DOHH2 (cell line): Measurements from ENCODE around the gene ADAM8.

ENCODE experiments used
- H3F3A ChIP-seq: fragments of 200-600 bp; sonication (generic), shearing (Covaris generic); 2 replicates; pipeline ENCODE4 v1.6.0; 2016; ENCODE audit warnings: antibody characterized with exemption, mild to moderate bottlenecking; ENCODE audit not compliant: control insufficient read depth, insufficient read depth
- H3K27ac ChIP-seq: fragments of 200-600 bp; sonication (generic); 2 replicates; pipeline ENCODE4 v1.5.1; 2014; ENCODE audit warnings: low read depth, mild to moderate bottlenecking, low read length, moderate library complexity
- H3K27me3 ChIP-seq: fragments of 200-600 bp; sonication (generic); 2 replicates; pipeline ENCODE4 v1.6.1; 2014; ENCODE audit warnings: mild to moderate bottlenecking, low read length, mixed read lengths; ENCODE audit not compliant: control insufficient read depth
- H3K36me3 ChIP-seq: fragments of 200-600 bp; sonication (generic); 2 replicates; pipeline ENCODE4 v1.6.1; 2014; ENCODE audit warnings: mild to moderate bottlenecking, low read length, moderate library complexity, mixed read lengths; ENCODE audit not compliant: control insufficient read depth
- H3K4me1 ChIP-seq: fragments of 200-600 bp; sonication (generic); 2 replicates; pipeline ENCODE4 v1.6.1; 2014; ENCODE audit warnings: mild to moderate bottlenecking, low read length, mixed read lengths; ENCODE audit not compliant: control insufficient read depth
- H3K4me2 ChIP-seq: fragments of 200-600 bp; sonication (generic); 2 replicates; pipeline ENCODE4 v1.6.0; 2014; ENCODE audit warnings: mild to moderate bottlenecking, low read length, moderate library complexity
- H3K4me3 ChIP-seq: fragments of 200-600 bp; sonication (generic); 2 replicates; pipeline ENCODE4 v1.5.1; 2014; ENCODE audit warnings: mild to moderate bottlenecking, low read length, mixed read lengths
- H3K79me2 ChIP-seq: fragments of 200-600 bp; sonication (generic); 2 replicates; pipeline ENCODE4 v1.6.1; 2014; ENCODE audit warnings: mild to moderate bottlenecking, low read length, mixed read lengths; ENCODE audit not compliant: control insufficient read depth
- H3K9me2 ChIP-seq: fragments of 200-600 bp; sonication (generic); replicated peaks from 2 replicates; pipeline ENCODE4 v1.6.1; 2014; ENCODE audit warnings: mild to moderate bottlenecking, low read length, mixed read lengths; ENCODE audit not compliant: control insufficient read depth
- H3K9me3 ChIP-seq: fragments of 200-600 bp; sonication (generic); 2 replicates; pipeline ENCODE4 v1.6.1; 2014; ENCODE audit warnings: antibody characterized with exemption, low read length, mixed read lengths; ENCODE audit not compliant: control insufficient read depth, insufficient read depth
- H4K20me1 ChIP-seq: fragments of 200-600 bp; sonication (generic); 2 replicates; pipeline ENCODE4 v1.6.0; 2014; ENCODE audit warnings: low read depth, mild to moderate bottlenecking, antibody characterized with exemption, low read length, moderate library complexity; ENCODE audit not compliant: control insufficient read depth, insufficient read depth
- EZH2phosphoT487 ChIP-seq: fragments of 200-600 bp; sonication (generic); IDR thresholded peaks from 2 replicates; pipeline ENCODE4 v1.6.1; 2017; ENCODE audit warnings: borderline replicate concordance, mild to moderate bottlenecking, antibody characterized with exemption, low read length, moderate library complexity, mixed read lengths
- TF ChIP-seq, protein P1 (sequence below): fragments of 200-600 bp; sonication (generic); IDR thresholded peaks from one replicate; pipeline ENCODE4 v1.5.1; 2014; ENCODE audit warnings: antibody characterized with exemption, mild to moderate bottlenecking, low read depth, low read length; ENCODE audit not compliant: poor library complexity, severe bottlenecking

The ADAM8 gene

DNA sequence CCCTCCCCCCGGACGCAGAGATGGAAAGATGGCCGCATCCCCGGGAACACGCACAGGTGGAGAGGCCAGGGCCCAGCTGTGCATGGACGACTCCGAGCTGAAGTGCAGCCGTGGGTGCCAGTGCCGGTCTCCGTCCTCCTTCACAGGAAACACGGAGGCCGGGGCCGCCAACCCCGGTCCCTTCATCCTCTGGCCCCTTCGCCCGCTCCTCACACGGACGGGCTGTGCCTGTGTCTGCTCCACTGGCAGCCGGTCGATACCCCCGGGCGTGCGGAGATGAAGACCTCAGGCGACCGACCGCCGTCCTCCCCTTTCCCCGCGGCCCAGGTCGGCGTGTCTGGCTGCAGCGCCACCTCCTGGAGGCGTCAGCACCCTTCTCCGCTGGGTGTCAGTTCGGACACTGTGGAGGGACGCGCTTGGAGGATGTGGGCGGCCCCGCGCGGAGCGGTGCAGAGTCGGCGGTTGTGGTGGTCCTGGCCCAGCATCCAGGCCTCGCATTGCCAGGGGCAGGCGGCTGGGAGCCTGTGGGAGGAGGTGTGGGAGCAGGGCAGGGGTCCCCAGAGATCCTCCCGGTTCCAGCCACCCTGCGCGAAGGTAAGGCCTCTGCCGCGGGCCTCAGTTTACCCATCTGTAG lies 41.9 kb upstream of the ADAM8 start:
- H3F3A ChIP-seq = no peaks in the 10 kb centered on the region
- peak overlapping the region; percentile 54 for H3K4me3 ChIP-seq
- no peak overlapping the region for H3K27ac ChIP-seq
- H3K27me3 ChIP-seq = no peaks in the 10 kb centered on the region
- H3K4me1 ChIP-seq = peaks cover 10% of the 10 kb centered on the region
- peaks cover 3% of the 10 kb centered on the region; the same call in 1 of the 2 replicates for H3K9me3 ChIP-seq
- no peaks in the 10 kb centered on the region for H3K36me3 ChIP-seq
- TF ChIP-seq, protein P1, sequence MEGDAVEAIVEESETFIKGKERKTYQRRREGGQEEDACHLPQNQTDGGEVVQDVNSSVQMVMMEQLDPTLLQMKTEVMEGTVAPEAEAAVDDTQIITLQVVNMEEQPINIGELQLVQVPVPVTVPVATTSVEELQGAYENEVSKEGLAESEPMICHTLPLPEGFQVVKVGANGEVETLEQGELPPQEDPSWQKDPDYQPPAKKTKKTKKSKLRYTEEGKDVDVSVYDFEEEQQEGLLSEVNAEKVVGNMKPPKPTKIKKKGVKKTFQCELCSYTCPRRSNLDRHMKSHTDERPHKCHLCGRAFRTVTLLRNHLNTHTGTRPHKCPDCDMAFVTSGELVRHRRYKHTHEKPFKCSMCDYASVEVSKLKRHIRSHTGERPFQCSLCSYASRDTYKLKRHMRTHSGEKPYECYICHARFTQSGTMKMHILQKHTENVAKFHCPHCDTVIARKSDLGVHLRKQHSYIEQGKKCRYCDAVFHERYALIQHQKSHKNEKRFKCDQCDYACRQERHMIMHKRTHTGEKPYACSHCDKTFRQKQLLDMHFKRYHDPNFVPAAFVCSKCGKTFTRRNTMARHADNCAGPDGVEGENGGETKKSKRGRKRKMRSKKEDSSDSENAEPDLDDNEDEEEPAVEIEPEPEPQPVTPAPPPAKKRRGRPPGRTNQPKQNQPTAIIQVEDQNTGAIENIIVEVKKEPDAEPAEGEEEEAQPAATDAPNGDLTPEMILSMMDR = peak; percentile 83
- no peak for TF ChIP-seq EZH2phosphoT487
- H4K20me1 ChIP-seq = no peaks in the 10 kb centered on the region
- H3K9me2 ChIP-seq = no peaks in the 10 kb centered on the region
- H3K79me2 ChIP-seq = no peaks in the 10 kb centered on the region
- peak overlapping the region; percentile 68 for H3K4me2 ChIP-seq

- Histone ChIP-seq H3K27me3 (no peaks in the 10 kb centered on the region), H3K79me2 (no peaks in the 10 kb centered on the region), H3K9me2 (no peaks in the 10 kb centered on the region), H3K36me3 (peaks cover 12% of the 10 kb centered on the region; the same call in 1 of the 2 replicates), H4K20me1 (no peaks in the 10 kb centered on the region), H3K4me1 (peaks cover 10% of the 10 kb centered on the region), H3K4me2 (no peak overlapping the region), H3K4me3 (no peak overlapping the region), H3K27ac (no peak overlapping the region), H3F3A (no peaks in the 10 kb centered on the region), H3K9me3 (peaks cover 3% of the 10 kb centered on the region; the same call in 1 of the 2 replicates)
- TF ChIP-seq, protein P1 = no peak
- TF ChIP-seq EZH2phosphoT487 = no peak
Measured at GRCh38 chr10:133316732-133317131, 40.1 kb upstream of the ADAM8 start.

GRCh38 chr10:133316266-133316665 lies 39.6 kb upstream of the ADAM8 start:
- Histone ChIP-seq H3K4me3 (no peak overlapping the region), H3K27ac (no peak overlapping the region), H3K79me2 (no peaks in the 10 kb centered on the region), H3K36me3 (peaks cover 17% of the 10 kb centered on the region), H3K4me1 (peaks cover 10% of the 10 kb centered on the region), H3F3A (no peaks in the 10 kb centered on the region), H3K27me3 (no peaks in the 10 kb centered on the region), H3K9me2 (no peaks in the 10 kb centered on the region), H3K9me3 (peaks cover 3% of the 10 kb centered on the region; the same call in 1 of the 2 replicates), H4K20me1 (no peaks in the 10 kb centered on the region), H3K4me2 (no peak overlapping the region)
- no peak for TF ChIP-seq EZH2phosphoT487
- TF ChIP-seq, protein P1 = no peak
